ENCODE measurements around the gene BCOR. TPM values are rescaled to one million over a fixed set of nuclear protein-coding genes. Genes with fewer than 3 reads are reported as not detected.

Gene BCOR
- total and polyA plus RNA-seq, 2 of the 8 experiments (the other 6 are each of a cell fraction or from before 2014, with no cell fraction given), result 25.0 to 50.8 TPM

GRCh38 chrX:40112996-40113395 is 15.2 kb upstream of the BCOR start:
- Histone ChIP-seq H3K23me2 (ENCODE audit: low read depth, low read length) (peaks cover 6% of the 10 kb centered on the region; the same call in 1 of the 2 replicates), H4K8ac (ENCODE audit: extremely low read depth, insufficient read depth, low read length) (no peak overlapping the region), H3K79me2 (ENCODE audit: control insufficient read depth in 1 of 2, insufficient read depth in 2 of 2, low read length in 2 of 2) (peaks cover 0 to 3% of the 10 kb centered on the region in 2 experiments; a peak in 1 of 4 replicates), H3K56ac (replicated peaks; ENCODE audit: insufficient read length, low read depth, low read length) (no peak overlapping the region), H3K79me1 (ENCODE audit: low read depth, low read length) (no peaks in the 10 kb centered on the region), H3K9ac (replicated peaks in 1 of 4; ENCODE audit: extremely low read depth in 1 of 4, low read depth in 3 of 4, low read length in 3 of 4) (no peak overlapping the region), H2BK5ac (ENCODE audit: low read depth, low read length) (no peak overlapping the region), H3K9me3 (ENCODE audit: insufficient read depth in 2 of 2, low read depth in 1 of 2, low read length in 1 of 2) (no peaks in the 10 kb centered on the region), H3K14ac (ENCODE audit: insufficient read length) (no peak overlapping the region), H3K4me3 (ENCODE audit: extremely low read depth in 1 of 4, insufficient read depth in 2 of 4, low read depth in 3 of 4, low read length in 4 of 4) (no peak overlapping the region), H3K4me1 (replicated peaks in 1 of 4; ENCODE audit: control insufficient read depth in 3 of 4, insufficient read depth in 4 of 4, low read length in 3 of 4) (no peaks in the 10 kb centered on the region; a peak in 3 of 7 replicates), H4K20me1 (replicated peaks in 1 of 2; ENCODE audit: control insufficient read depth in 1 of 2, insufficient read depth in 2 of 2, low read length in 2 of 2) (no peaks in the 10 kb centered on the region), H2BK12ac (ENCODE audit: low read depth, low read length) (no peak overlapping the region), H3K4me2 (ENCODE audit: insufficient read depth in 1 of 2, low read depth in 2 of 2, low read length in 2 of 2) (no peak overlapping the region), H2BK20ac (ENCODE audit: low read length) (no peak overlapping the region), H2BK120ac (replicated peaks; ENCODE audit: low read depth, low read length) (no peak overlapping the region), H3K36me3 (ENCODE audit: control insufficient read depth in 2 of 4, insufficient read depth in 4 of 4, low read length in 3 of 4) (no peaks in the 10 kb centered on the region), H4K91ac (replicated peaks; ENCODE audit: insufficient read length, low read length) (no peak overlapping the region), H3K27ac (ENCODE audit: low read depth, low read length) (no peak overlapping the region), H3K4ac (replicated peaks; ENCODE audit: insufficient read length, low read depth, low read length) (no peak overlapping the region), H3K27me3 (replicated peaks in 1 of 4; ENCODE audit: control insufficient read depth in 3 of 4, extremely low read depth in 1 of 4, insufficient read depth in 3 of 4, low read length in 3 of 4) (no peaks in the 10 kb centered on the region; a peak in 1 of 7 replicates), H3K18ac (ENCODE audit: extremely low read depth, low read length) (no peak overlapping the region), H2AFZ (ENCODE audit: low read length) (no peak overlapping the region), H2BK15ac (ENCODE audit: low read length) (no peak overlapping the region), H3K23ac (ENCODE audit: insufficient read length) (no peak overlapping the region), H2AK5ac (ENCODE audit: low read depth, low read length) (no peak overlapping the region), H4K5ac (ENCODE audit: insufficient read length, low read depth, low read length) (no peak overlapping the region)
- ChIA-PET CTCF (ENCODE audit: partially characterized antibody) (interaction anchor here (0.7 to 1.2 kb wide), 2 partner anchors 10 to 47 kb away, joined by 3 read pairs; no protein-coding TSS in a partner anchor), POLR2A (ENCODE audit: partially characterized antibody) (interaction anchor here (0.7 to 29.1 kb wide), 3 partner anchors 9 to 36 kb away, joined by 3 to 509 read pairs (median 3); no protein-coding TSS in a partner anchor)
- FAIRE-seq (no peak), DNase-seq (ENCODE audit: low read depth in 1 of 2, low spot score in 2 of 2) (no peak)
- 100% methylated on average over 2 of the region's 3 CpGs; no CpG with 5 or more reads in 1 of the 2 experiments for WGBS, 2 experiments (ENCODE audit: extremely low coverage in 1 of 2, insufficient coverage in 1 of 2, insufficient read length in 1 of 2, insufficient replicate concordance in 2 of 2, low coverage in 1 of 2, low lambda C conversion rate in 2 of 2, missing lambda C conversion rate in 1 of 2)
- no peak for TF ChIP-seq EP300 (IDR thresholded peaks at IDR 0.05; ENCODE audit: borderline replicate concordance in 1 of 2, low read depth in 2 of 2, low read length in 2 of 2)
- no peak for TF ChIP-seq RFX5 (IDR thresholded peaks at IDR 0.05; ENCODE audit: borderline replicate concordance, low read depth, low read length)
- no peak for TF ChIP-seq TEAD4 (IDR thresholded peaks at IDR 0.05; ENCODE audit: low read depth, low read length)
- TF ChIP-seq NRF1 (IDR thresholded peaks at IDR 0.05; ENCODE audit: low read depth, low read length), result no peak
- no peak for TF ChIP-seq ATF2 (IDR thresholded peaks at IDR 0.05; ENCODE audit: low read length)
- TF ChIP-seq PHF8 (conservative IDR thresholded peaks at IDR 0.05; ENCODE audit: low read depth, low read length), result no peak
- no peak for TF ChIP-seq JUN (IDR thresholded peaks at IDR 0.05; ENCODE audit: low read depth, low read length)
- TF ChIP-seq HDAC2 (IDR thresholded peaks at IDR 0.05; ENCODE audit: borderline replicate concordance in 1 of 2, low read depth in 2 of 2, low read length in 2 of 2), result no peak
- TF ChIP-seq YY1 (IDR thresholded peaks at IDR 0.05; ENCODE audit: low read depth, low read length), result no peak
- no peak for TF ChIP-seq SIN3A (conservative IDR thresholded peaks at IDR 0.05 in 1 of 2, IDR thresholded peaks at IDR 0.05 in 1 of 2; ENCODE audit: low read depth in 1 of 2, low read length in 2 of 2)
- TF ChIP-seq RAD21 (IDR thresholded peaks at IDR 0.05 in 1 of 2, conservative IDR thresholded peaks at IDR 0.05 in 1 of 2; ENCODE audit: low read depth in 2 of 2, low read length in 2 of 2), result no peak

All from H1 (cell line).